Measurements from ENCODE around the gene NDUFAB1. TPM values are rescaled to one million over a fixed set of nuclear protein-coding genes. Genes with fewer than 3 reads are reported as not detected.

Gene NDUFAB1
- total and polyA plus RNA-seq, 10 donors = 40.1 to 140 (median 63.6) TPM

- no peak for TF ChIP-seq CTCF (IDR thresholded peaks at IDR 0.05 in 8 of 11, conservative IDR thresholded peaks at IDR 0.05 in 3 of 11)
- no peak for TF ChIP-seq POLR2AphosphoS5 (IDR thresholded peaks at IDR 0.05)
- no peak for TF ChIP-seq POLR2A (IDR thresholded peaks at IDR 0.05)
- Histone ChIP-seq H3K27ac (no peak overlapping the region), H3K27me3 (replicated peaks in 1 of 7) (no peaks in the 10 kb centered on the region), H3K9me3 (no peaks in the 10 kb centered on the region), H3K4me1 (peaks cover 0 to 29% (median 16%) of the 10 kb centered on the region in 6 donors), H3K4me3 (no peak overlapping the region), H3K36me3 (peaks cover 0 to 100% (median 68%) of the 10 kb centered on the region in 6 donors)
- WGBS, 5 donors = 95 to 99% (median 96%) methylated on average over 5 of the region's 5 CpGs
- DNase-seq = no peak
- intact Hi-C loops (cut with DNase I; ENCODE audit: low total_unique reads) = no loop called here
Measured at GRCh38 chr16:23571895-23572294, 24.2 kb downstream of the NDUFAB1 start.

GRCh38 chr16:23570992-23571632, 25.0 kb downstream of the NDUFAB1 start:
- peaks cover 0 to 100% (median 73%) of the 10 kb centered on the region in 6 donors for H3K36me3 ChIP-seq
- peak overlapping the region in 4 of 8 donors; percentile 8 to 64 (median 33) for H3K27ac ChIP-seq
- WGBS, 5 donors = 50 to 59% (median 53%) methylated on average over 8 of the region's 8 CpGs
- H3K27me3 ChIP-seq (replicated peaks in 1 of 7) = no peaks in the 10 kb centered on the region
- intact Hi-C loops (cut with DNase I; ENCODE audit: low total_unique reads) = no loop called here
- DNase-seq = no peak
- H3K4me1 ChIP-seq = peaks cover 0 to 29% (median 16%) of the 10 kb centered on the region in 6 donors
- peak in 1 of 3 donors; percentile 55 for TF ChIP-seq POLR2AphosphoS5 (IDR thresholded peaks at IDR 0.05)
- no peak for TF ChIP-seq CTCF (IDR thresholded peaks at IDR 0.05 in 8 of 11, conservative IDR thresholded peaks at IDR 0.05 in 3 of 11)
- no peak overlapping the region for H3K4me3 ChIP-seq
- H3K9me3 ChIP-seq = no peaks in the 10 kb centered on the region

GRCh38 chr16:23567602-23568001, 28.5 kb downstream of the NDUFAB1 start:
- Histone ChIP-seq H3K36me3 (peaks cover 0 to 100% (median 94%) of the 10 kb centered on the region in 6 donors), H3K9me3 (no peaks in the 10 kb centered on the region), H3K27me3 (replicated peaks in 1 of 7) (no peaks in the 10 kb centered on the region), H3K27ac (no peak overlapping the region), H3K4me3 (no peak overlapping the region), H3K4me1 (peaks cover 0 to 38% (median 23%) of the 10 kb centered on the region in 6 donors)
- 93 to 100% (median 95%) methylated on average over 2 to 3 of the region's 3 CpGs for WGBS, 5 donors
- TF ChIP-seq POLR2A (IDR thresholded peaks at IDR 0.05) (no peak), CTCF (IDR thresholded peaks at IDR 0.05 in 8 of 11, conservative IDR thresholded peaks at IDR 0.05 in 3 of 11) (no peak), POLR2AphosphoS5 (IDR thresholded peaks at IDR 0.05) (no peak)
- intact Hi-C loops (cut with DNase I; ENCODE audit: low total_unique reads) = no loop called here
- peak; percentile 23 for DNase-seq

GRCh38 chr16:23566724-23567123, 29.4 kb downstream of the NDUFAB1 start:
- peak; percentile 32 for DNase-seq
- H3K36me3 ChIP-seq = peaks cover 0 to 100% (median 94%) of the 10 kb centered on the region in 6 donors
- H3K27me3 ChIP-seq (replicated peaks in 1 of 7) = no peaks in the 10 kb centered on the region
- H3K27ac ChIP-seq = peak overlapping the region in 4 of 8 donors; percentile 13 to 61 (median 60)
- no peaks in the 10 kb centered on the region for H3K9me3 ChIP-seq
- intact Hi-C loops (cut with DNase I; ENCODE audit: low total_unique reads) = no loop called here
- 94 to 98% (median 97%) methylated on average over 8 of the region's 8 CpGs for WGBS, 5 donors
- peaks cover 0 to 35% (median 23%) of the 10 kb centered on the region in 6 donors for H3K4me1 ChIP-seq
- TF ChIP-seq POLR2A (IDR thresholded peaks at IDR 0.05) = no peak
- TF ChIP-seq CTCF (IDR thresholded peaks at IDR 0.05 in 8 of 11, conservative IDR thresholded peaks at IDR 0.05 in 3 of 11) = no peak
- no peak for TF ChIP-seq POLR2AphosphoS5 (IDR thresholded peaks at IDR 0.05)
- H3K4me3 ChIP-seq = no peak overlapping the region
